ENCODE measurements around the gene HOOK1.

DNA sequence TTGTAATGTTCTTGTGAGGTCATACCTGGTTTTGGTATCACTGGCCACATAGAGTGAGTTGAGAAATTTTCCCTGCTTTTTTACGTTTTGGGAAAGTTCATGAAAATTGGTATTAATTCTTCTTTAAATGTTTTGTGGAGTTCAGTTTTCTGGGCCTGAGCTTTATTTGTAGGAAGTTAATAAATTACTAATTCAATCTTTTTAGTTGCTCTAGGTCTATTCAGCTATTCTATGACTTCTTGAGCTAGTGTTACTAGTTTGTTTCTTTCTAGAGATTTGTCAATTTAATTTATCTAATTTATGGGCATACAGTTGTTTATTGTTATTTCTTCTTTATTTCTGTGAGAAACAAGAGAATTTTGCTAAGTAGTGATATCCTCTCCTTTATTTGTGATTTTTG, 37.4 kb downstream of the HOOK1 start:
- TF ChIP-seq EP300 (IDR thresholded peaks at IDR 0.05; ENCODE audit: low read depth) = no peak
- TF ChIP-seq, protein P1, sequence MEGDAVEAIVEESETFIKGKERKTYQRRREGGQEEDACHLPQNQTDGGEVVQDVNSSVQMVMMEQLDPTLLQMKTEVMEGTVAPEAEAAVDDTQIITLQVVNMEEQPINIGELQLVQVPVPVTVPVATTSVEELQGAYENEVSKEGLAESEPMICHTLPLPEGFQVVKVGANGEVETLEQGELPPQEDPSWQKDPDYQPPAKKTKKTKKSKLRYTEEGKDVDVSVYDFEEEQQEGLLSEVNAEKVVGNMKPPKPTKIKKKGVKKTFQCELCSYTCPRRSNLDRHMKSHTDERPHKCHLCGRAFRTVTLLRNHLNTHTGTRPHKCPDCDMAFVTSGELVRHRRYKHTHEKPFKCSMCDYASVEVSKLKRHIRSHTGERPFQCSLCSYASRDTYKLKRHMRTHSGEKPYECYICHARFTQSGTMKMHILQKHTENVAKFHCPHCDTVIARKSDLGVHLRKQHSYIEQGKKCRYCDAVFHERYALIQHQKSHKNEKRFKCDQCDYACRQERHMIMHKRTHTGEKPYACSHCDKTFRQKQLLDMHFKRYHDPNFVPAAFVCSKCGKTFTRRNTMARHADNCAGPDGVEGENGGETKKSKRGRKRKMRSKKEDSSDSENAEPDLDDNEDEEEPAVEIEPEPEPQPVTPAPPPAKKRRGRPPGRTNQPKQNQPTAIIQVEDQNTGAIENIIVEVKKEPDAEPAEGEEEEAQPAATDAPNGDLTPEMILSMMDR (IDR thresholded peaks at IDR 0.05) = no peak
- TF ChIP-seq POLR2AphosphoS5 (IDR thresholded peaks at IDR 0.05) = no peak
- TF ChIP-seq POLR2A (IDR thresholded peaks at IDR 0.05) = no peak

Data from transverse colon (tissue), 4 donors.